HG02973 (cell line): ENCODE results near the gene IFI30.
A peak's percentile ranks its signal among the peaks of the same experiment; 100 is the strongest.
"Not testable (repeated sequence)": the region's sequence is repeated elsewhere in the genome, so short reads cannot be mapped to it uniquely, and the experiment has no call there.

Source experiments
- ATAC-seq: cut with Tn5 transposase; IDR thresholded peaks from one replicate; pipeline ENCODE4 v1.9.1; 2021; ENCODE audit warnings: moderate library complexity; ENCODE audit not compliant: unreplicated experiment

The IFI30 gene

GRCh38 chr19:18152442-18152816 is 21.2 kb upstream of the IFI30 start:
- peak; percentile 60 for ATAC-seq

- peak; percentile 71 for ATAC-seq
These were observed 20.6 kb upstream of the IFI30 start, which contains the start of gene PIK3R2 for GRCh38 chr19:18152817-18153555. Gene PIK3R2, plus strand, starts transcription at chr19:18153163. Its CDS starts 2,717 bp downstream, at chr19:18155880.

GRCh38 chr19:18153556-18154134 is 20.0 kb upstream of the IFI30 start:
- ATAC-seq = no peak

- ATAC-seq = no peak
These were observed 18.2 kb upstream of the IFI30 start for GRCh38 chr19:18155095-18156087.

GRCh38 chr19:18156268-18156667 is 17.3 kb upstream of the IFI30 start:
- ATAC-seq = no peak

- ATAC-seq = no peak
These were observed 16.7 kb upstream of the IFI30 start for GRCh38 chr19:18156841-18157464.

- ATAC-seq = no peak
These were observed 16.0 kb upstream of the IFI30 start for GRCh38 chr19:18157465-18158063.

GRCh38 chr19:18158467-18158866 is 15.1 kb upstream of the IFI30 start:
- ATAC-seq = no peak

GRCh38 chr19:18159059-18159616 is 14.5 kb upstream of the IFI30 start:
- ATAC-seq = not testable (repeated sequence)

- no peak for ATAC-seq
These were observed 13.8 kb upstream of the IFI30 start for GRCh38 chr19:18159810-18160209.

- no peak for ATAC-seq
These were observed 13.1 kb upstream of the IFI30 start for GRCh38 chr19:18160493-18160970.

- peak; percentile 44 for ATAC-seq
These were observed 12.5 kb upstream of the IFI30 start for GRCh38 chr19:18160971-18161635.

- no peak for ATAC-seq
These were observed 12.0 kb upstream of the IFI30 start for GRCh38 chr19:18161636-18162002.

- ATAC-seq = no peak
These were observed 9.5 kb upstream of the IFI30 start for GRCh38 chr19:18164072-18164471.

- no peak for ATAC-seq
These were observed 7.6 kb upstream of the IFI30 start for GRCh38 chr19:18165794-18166544.

GRCh38 chr19:18167011-18167410 is 6.6 kb upstream of the IFI30 start:
- no peak for ATAC-seq

- ATAC-seq = no peak
These were observed 5.5 kb upstream of the IFI30 start for GRCh38 chr19:18167975-18168645.

- no peak for ATAC-seq
These were observed 4.8 kb upstream of the IFI30 start for GRCh38 chr19:18168673-18169381.
